ENCODE measurements around the gene SRRM5. TPM values are rescaled to one million over a fixed set of nuclear protein-coding genes. Genes with fewer than 3 reads are reported as not detected.
"Not testable (repeated sequence)": the region's sequence is repeated elsewhere in the genome, so short reads cannot be mapped to it uniquely, and the experiment has no call there.

The SRRM5 gene
- total RNA-seq, 1 donor from 2014 or later = 0.82 TPM

GRCh38 chr19:43591904-43592772 is 19.8 kb upstream of the SRRM5 start:
- intact Hi-C loops (cut with micrococcal nuclease) = no loop called here

DNA sequence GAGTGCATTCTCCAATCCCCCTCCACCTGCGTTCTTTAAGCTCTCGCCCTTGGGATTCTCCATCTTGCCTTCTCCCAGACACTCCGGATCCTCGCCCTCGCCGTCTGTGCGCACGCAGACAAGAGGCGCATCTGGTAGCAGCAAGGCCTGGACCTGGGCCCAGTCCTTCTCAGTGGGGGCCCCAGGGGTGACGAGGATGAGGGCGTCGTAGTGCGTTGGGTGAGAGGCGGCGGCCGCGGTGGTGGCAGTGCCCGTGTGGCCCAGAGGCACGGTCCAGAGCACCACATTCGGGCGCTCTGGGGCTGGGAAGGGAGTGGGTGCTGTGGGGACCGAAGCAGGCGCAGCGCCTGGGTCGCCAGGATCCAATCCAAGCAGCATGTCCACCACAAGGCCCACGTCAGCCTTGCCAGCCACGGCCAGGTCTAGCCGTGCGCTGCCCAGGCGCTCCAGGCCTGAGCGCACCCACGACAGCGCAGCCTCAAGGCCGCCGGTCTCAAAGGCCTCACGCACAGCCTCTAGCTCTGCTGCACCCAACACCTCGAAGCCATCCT is 19.0 kb upstream of the SRRM5 start:
- intact Hi-C loops (cut with micrococcal nuclease) = no loop called here

DNA sequence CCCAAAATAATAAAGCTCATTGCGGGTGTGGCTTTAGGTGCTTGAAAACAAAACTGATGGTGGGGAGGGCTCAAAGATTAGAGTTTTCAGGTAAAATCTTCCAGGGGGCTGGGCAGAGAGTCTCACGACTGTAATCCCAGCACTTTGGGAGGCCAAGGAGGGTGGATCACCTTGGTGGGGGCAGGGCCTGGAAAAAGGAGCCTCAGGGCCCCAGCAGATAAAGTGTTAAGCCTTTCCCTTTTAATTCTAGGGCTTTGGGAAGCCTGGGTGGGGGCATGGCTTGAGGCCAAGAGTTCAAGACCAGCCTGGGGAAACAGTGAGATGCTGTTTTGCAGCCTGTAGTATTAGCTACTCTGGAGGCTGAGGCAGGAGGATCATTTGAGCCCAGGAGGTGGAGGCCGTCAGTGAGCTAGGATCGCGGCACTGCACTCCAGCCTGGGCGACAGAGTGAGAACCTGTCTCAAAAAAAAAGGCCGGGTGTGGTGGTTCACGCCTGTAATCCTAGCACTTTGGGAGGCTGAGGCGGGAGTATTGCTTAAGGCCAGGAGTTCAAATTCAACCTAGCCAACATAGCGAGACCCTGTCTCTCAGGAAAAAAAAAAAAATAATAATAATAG is 17.7 kb upstream of the SRRM5 start:
- intact Hi-C loops (cut with micrococcal nuclease) = loop anchor here (1.0 kb wide), 1 partner anchor 39 kb away; no protein-coding TSS in a partner anchor

DNA sequence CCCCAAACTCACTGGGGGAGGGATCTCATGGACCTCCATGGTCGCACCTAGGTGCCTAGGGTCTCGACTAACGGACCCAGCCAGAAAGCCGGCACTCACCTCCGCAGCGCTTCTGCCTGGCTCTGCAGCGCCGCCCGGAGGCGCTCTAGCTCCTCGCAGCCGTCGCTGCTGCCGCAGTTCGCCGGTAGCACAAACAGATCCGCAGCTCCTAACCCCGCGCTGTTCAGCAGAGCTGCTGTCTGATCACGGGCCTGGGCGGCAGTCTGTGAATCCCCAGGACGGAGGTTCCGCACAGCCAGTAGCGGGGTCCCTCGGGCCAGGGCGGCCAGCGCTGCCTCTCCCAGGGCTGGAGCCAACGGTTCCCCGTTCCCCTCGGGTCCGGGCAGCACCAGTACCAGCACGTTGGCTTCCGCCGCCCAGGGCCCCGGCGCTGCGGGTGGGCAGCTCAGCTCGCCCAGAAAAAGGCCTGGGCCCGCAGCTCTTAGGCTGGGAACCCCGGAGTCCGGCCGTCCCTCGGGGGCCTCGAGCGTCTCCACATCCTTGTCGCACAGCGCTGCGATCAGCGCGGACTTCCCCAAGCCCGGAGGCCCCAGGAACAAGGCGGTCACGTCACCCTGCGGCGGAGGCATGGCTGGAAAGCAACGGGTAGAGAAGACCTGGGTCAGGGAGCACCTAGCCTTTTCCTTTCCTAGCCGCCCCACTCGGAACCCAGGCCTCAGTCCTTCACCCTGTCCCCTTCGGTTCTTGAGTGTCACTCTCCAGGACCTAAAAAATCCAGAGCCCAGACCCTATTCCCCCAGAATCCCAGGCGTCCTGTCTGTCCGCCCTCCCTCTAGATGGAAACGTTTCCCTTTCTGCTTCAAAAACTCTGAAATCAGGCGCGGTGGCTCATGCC is 16.9 kb upstream of the SRRM5 start:
- intact Hi-C loops (cut with micrococcal nuclease) = loop anchor here (1.0 to 5.0 kb wide), 3 partner anchors 40 to 148 kb away; no protein-coding TSS in a partner anchor

GRCh38 chr19:43595605-43595998 is 16.3 kb upstream of the SRRM5 start:
- intact Hi-C loops (cut with micrococcal nuclease) = loop anchor here (5.0 kb wide), 2 partner anchors 133 to 148 kb away; no protein-coding TSS in a partner anchor

DNA sequence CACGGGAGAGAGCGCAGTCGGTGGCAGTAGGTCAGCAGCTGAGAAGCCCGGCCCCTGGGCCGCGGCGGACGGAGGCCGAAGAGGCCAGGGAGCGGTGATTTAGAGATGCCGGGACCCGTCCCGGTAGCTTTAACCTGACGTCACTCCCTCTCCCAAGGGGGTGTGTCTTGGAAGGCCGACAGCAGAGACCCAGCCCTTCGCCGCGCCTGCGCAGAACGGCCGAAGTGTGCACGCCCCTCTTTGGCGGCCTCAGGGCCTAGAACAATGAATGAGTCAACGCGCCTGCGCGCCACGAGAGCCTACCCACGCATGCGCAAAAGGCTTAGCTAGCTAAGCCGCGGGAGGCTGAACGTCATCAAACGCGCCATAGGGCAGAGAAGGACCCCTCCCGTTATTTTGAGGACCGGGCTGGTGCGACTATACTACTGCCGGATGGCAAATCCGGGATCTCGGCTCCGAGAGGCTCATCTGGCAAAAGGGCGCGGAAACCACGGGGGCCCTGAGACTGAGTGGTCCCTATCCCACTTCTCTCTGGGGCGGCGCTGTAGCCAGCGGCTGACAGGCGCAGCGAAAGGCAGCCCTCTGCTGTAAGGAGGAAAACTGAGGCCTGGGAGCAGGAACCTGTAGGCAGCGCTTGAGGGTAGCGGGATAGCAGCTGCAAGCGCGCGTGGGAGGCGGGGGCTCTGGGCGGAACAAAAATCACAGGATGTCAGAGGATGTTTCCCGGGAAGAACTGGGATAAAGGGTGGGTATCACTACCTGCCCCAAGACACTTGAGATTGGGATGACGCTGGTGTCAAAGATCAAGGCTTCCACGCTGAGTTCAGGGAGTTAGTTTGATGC is 15.7 kb upstream of the SRRM5 start, which contains the start of the genes IRGQ and ZNF576:
IRGQ (minus strand) TSS at position 136 of the 843 bp plus-strand sequence. CDS start 796 bp downstream, outside the sequence.
ZNF576 (plus strand) TSS at position 597 of the 843 bp plus-strand sequence. CDS start 514 bp downstream, outside the sequence.
- intact Hi-C loops (cut with micrococcal nuclease) = loop anchor here (1.0 to 5.0 kb wide), 8 partner anchors 16 to 159 kb away; partner anchors contain the start of genes PINLYP, SMG9, XRCC1 and ZNF428

DNA sequence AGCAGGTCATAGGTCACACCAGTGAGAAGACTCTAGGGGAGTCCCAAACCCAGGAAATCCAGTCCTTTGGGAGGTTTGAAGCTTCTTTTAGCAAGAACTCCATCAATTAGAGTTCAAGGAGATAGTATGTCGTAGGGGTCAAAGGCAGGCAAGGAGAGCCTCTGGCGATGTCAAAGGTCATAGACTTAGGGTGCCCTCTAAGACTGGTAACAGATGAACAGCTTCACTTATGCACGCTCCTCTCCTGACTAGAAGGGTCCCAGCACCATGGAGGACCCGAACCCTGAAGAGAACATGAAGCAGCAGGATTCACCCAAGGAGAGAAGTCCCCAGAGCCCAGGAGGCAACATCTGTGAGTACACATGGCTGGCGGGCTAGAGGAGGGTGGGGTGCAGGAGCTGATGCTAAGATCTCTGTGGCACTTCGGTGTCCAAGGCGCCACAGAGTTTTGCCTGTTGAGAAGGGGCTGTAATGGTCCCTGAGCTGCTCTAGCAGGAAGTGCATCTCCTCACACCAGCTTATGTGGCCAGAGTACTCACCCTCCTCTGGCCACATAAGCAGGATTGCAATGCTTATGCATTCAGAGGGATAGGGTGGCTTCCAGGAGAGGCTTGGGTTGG is 14.9 kb upstream of the SRRM5 start:
- intact Hi-C loops (cut with micrococcal nuclease) = loop anchor here (1.0 to 5.0 kb wide), 8 partner anchors 17 to 158 kb away; partner anchors contain the start of genes PINLYP, SMG9, XRCC1 and ZNF428

DNA sequence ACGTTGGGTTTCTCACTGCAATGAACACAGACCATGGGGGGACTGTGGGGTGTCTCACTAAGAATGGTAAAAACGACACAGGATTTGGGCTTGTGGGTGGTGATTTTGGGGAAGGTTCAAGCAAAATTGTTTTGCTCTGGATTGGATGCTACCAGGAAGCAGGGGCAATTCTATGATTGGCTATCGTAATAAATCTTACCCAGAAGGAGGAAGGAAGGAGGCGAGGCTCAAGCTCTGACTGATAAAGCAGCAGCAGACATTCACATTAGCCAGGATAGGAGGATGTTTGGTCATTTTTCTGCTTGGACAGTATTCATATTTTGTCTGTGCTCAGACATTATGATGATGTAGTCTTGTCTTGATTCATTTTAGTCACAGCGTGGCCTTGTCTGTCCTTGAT is 14.0 kb upstream of the SRRM5 start:
- intact Hi-C loops (cut with micrococcal nuclease) = loop anchor here (2.0 to 5.0 kb wide), 3 partner anchors 136 to 157 kb away; partner anchors contain the start of gene SMG9

DNA sequence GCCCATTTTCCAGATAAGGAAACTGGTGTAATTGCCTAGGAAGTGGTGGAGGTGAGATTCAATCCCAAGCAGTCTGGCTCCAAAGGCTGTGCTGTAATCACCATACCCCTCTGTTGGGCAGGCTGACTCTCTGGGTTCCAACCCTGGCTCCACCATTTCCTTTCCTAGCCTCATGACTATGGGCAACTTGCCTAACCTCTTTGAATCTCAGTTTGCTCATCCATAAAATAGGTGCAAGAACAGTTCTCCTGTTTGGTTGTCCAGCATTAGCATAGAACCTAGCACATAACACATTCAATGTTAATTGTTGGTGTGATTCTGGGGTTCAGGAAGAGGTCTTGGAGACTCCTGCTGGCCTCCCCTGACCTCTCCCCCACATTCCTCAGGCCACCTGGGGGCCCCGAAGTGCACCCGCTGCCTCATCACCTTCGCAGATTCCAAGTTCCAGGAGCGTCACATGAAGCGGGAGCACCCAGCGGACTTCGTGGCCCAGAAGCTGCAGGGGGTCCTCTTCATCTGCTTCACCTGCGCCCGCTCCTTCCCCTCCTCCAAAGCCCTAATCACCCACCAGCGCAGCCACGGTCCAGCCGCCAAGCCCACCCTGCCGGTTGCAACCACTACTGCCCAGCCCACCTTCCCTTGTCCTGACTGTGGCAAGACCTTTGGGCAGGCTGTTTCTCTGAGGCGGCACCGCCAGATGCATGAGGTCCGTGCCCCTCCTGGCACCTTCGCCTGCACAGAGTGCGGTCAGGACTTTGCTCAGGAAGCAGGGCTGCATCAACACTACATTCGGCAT is 13.2 kb upstream of the SRRM5 start:
- intact Hi-C loops (cut with micrococcal nuclease) = loop anchor here (5.0 kb wide), 2 partner anchors 136 to 151 kb away; no protein-coding TSS in a partner anchor

- intact Hi-C loops (cut with micrococcal nuclease) = loop anchor here (5.0 kb wide), 2 partner anchors 137 to 152 kb away; no protein-coding TSS in a partner anchor
Observed at GRCh38 chr19:43599635-43600295, 12.1 kb upstream of the SRRM5 start.

- intact Hi-C loops (cut with micrococcal nuclease) = not testable (repeated sequence)
Observed at GRCh38 chr19:43600326-43600725, 11.6 kb upstream of the SRRM5 start.

DNA sequence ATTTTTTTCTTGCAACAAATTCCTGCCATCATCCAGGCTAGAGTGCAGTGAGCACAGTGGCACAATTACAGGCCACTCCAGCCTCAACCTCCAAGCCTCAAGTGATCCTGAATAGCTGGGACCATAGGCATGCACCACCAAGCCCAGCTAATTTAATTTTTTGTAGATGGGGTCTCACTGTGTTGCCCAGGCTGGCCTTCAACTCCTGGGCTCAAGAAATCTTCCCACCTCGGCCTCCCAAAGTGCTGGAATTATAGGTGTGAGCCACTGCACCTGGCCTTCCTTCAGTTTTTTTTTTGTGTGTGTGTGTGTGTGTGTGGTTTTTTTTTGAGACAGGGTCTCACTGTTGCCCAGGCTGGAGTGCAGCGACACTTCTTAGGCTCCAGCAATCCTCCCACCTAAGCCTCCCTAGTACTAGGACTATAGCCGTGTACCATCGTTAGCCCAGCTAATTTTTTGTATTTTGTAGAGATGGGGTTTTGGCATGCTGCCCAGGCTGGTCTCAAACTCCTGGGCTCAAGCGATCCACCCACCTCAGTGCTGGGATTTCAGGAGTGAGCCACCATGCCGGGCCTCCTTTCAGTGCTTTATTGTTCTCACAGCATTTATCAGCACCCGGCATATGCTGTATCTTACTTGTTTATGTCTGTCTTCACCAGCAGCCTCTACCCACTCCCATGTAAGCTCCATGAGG is 5.9 kb upstream of the SRRM5 start:
- intact Hi-C loops (cut with micrococcal nuclease) = loop anchor here (5.0 kb wide), 1 partner anchor 116 kb away; no protein-coding TSS in a partner anchor

DNA sequence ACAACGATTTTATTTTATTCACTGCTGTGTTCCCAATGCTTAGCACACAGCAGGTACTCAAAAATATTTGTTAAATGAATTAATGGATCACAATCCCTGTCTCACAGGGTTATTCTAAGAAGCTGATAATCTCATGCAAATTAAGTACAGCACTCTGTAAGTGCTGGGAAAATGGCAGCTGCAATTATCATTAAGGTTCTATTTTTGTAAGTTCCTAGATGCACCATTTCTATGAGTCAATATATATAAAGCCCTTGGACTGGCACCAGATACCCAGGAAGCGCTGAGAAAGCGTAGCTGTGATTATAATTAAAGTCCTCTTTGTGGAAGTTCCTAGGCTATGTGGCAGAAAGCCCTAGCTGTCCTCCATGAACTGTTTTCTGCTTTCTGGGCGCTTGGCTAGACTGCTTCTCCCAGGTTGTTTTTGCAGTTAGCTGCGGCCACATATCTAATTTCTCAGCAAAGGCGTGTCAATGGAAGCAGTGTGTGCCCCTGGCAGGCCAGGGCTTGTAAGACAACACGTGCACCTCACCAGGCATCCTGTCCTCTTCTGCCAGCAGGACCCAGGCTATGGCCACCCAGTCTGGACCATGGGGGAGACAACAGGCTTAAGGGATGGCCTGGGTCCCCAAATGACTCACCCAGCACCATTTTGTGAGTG is 5.2 kb upstream of the SRRM5 start:
- intact Hi-C loops (cut with micrococcal nuclease) = loop anchor here (5.0 kb wide), 1 partner anchor 116 kb away; no protein-coding TSS in a partner anchor

GRCh38 chr19:43607238-43608205 is 4.4 kb upstream of the SRRM5 start:
- intact Hi-C loops (cut with micrococcal nuclease) = loop anchor here (5.0 kb wide), 1 partner anchor 115 kb away; no protein-coding TSS in a partner anchor

- intact Hi-C loops (cut with micrococcal nuclease) = loop anchor here (5.0 kb wide), 1 partner anchor 112 kb away; no protein-coding TSS in a partner anchor
Observed at GRCh38 chr19:43609872-43610271, 2.0 kb upstream of the SRRM5 start.

Measured in T-helper 2 cell treated with Interferon-gamma antibody and Interleukin-4, amounts not matched to agents 100 ng/mL and 5 ng/mL, for 36 hours (primary cell).